GM19099 (cell line): ENCODE data around the gene DNM1L.
A peak's percentile ranks its signal among the peaks of the same experiment; 100 is the strongest.

ENCODE experiments used
- POLR2A ChIP-seq: IDR thresholded peaks from 3 replicates; pipeline ENCODE4 v1.6.1; 2011; ENCODE audit warnings: low read depth; ENCODE audit not compliant: insufficient read length; ENCODE audit errors: extremely low read depth

The DNM1L gene

GRCh38 chr12:32727237-32727636 lies 48.1 kb downstream of the DNM1L start:
- no peak for TF ChIP-seq POLR2A

GRCh38 chr12:32734952-32735351 lies 55.9 kb downstream of the DNM1L start:
- TF ChIP-seq POLR2A: no peak

- TF ChIP-seq POLR2A: no peak
Measured at GRCh38 chr12:32736445-32736844, 57.3 kb downstream of the DNM1L start.

GRCh38 chr12:32737715-32738114 lies 58.6 kb downstream of the DNM1L start:
- TF ChIP-seq POLR2A: no peak

- no peak for TF ChIP-seq POLR2A
Measured at GRCh38 chr12:32739279-32739678, 60.2 kb downstream of the DNM1L start.

GRCh38 chr12:32742133-32742532 lies 63.0 kb downstream of the DNM1L start:
- no peak for TF ChIP-seq POLR2A

GRCh38 chr12:32743264-32743663 lies 64.2 kb downstream of the DNM1L start:
- TF ChIP-seq POLR2A: no peak

- no peak for TF ChIP-seq POLR2A
Measured at GRCh38 chr12:32753605-32754004, 74.5 kb downstream of the DNM1L start.

- no peak for TF ChIP-seq POLR2A
Measured at GRCh38 chr12:32754111-32754510, 75.0 kb downstream of the DNM1L start.

GRCh38 chr12:32755051-32755653 lies 76.1 kb downstream of the DNM1L start:
- peak; percentile 29 for TF ChIP-seq POLR2A

GRCh38 chr12:32755654-32756475 lies 76.8 kb downstream of the DNM1L start, which contains the start of gene YARS2:
TSS of gene YARS2 (minus strand) at chr12:32755897. CDS start at chr12:32755874, 23 bp downstream.
- TF ChIP-seq POLR2A: peak; percentile 95

GRCh38 chr12:32756476-32757066 lies 77.5 kb downstream of the DNM1L start:
- no peak for TF ChIP-seq POLR2A

GRCh38 chr12:32757157-32757556 lies 78.1 kb downstream of the DNM1L start:
- no peak for TF ChIP-seq POLR2A

GRCh38 chr12:32761716-32762115 lies 82.6 kb downstream of the DNM1L start:
- no peak for TF ChIP-seq POLR2A

GRCh38 chr12:32765906-32766305 lies 86.8 kb downstream of the DNM1L start:
- TF ChIP-seq POLR2A: no peak

GRCh38 chr12:32768518-32768917 lies 89.4 kb downstream of the DNM1L start:
- TF ChIP-seq POLR2A: no peak
